ENCODE data around the gene SARNP.

The SARNP gene

DNA sequence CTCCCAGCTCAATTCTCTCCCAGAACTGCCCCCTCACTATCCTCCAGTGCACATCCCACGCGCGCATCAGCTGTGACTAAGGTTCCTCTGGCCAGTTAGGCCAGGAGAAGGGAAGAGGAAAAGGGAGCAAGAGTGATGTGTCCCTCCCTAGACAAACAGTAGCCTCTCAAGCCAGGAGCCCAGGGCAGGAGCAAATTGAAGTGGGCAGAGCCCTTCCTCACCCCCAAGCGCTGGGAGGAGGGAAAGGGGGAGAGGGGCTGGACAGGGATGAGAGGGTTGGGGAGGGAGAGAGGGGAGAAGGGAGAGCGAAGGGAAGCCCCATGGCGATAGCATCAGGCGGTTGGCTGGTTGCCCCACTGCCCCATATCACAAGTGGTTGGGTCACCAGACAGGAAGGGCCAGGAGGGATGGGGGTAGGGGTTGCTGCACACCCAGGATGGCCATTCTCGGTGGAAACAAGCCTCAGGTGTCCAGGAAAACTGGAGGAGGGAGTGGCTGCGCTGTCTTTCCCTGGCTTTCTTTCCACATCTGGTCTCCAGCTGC is 89.8 kb downstream of the SARNP start:
- in situ Hi-C loops (cut with MboI; ENCODE audit: low sequenced_read_pairs): no loop called here

DNA sequence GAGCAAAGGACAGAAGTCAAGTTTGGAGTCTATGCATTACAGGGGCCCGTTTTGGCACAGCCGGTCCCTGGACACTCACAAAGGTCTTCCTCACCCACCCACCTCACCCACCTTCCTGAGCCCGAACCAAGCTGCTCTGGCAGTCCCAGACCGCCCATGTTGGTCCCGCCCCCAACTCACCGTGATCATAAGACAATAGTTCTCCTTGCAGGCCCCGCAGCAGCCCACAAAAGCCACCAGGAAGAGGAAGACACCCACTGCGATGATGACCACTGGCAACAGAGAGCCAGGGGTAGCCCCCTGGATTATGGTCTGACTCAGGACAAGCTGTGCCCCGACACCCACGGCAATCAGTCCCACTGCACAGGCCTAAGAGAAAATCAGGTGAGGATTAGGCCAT is 90.6 kb downstream of the SARNP start:
- in situ Hi-C loops (cut with MboI; ENCODE audit: low sequenced_read_pairs): no loop called here

DNA sequence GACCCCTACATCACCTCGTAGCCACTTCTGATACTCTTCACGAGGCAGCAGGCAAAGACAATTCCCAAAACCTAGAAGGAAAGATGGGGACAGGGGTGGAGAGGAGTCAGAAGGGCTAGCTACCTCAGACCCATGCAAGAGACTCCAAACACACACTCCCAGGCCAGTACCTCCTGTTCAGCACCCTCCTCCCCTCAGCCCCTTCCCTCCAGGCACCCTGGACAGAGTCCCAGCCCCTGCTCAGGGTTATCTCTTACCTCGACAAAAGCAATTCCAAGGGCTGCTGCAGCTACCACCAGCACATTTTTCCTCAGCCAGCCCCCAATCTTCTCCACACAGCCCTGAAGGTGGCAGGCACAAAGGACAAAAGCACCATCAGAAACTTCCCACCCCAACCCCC is 92.0 kb downstream of the SARNP start:
- in situ Hi-C loops (cut with MboI; ENCODE audit: low sequenced_read_pairs): no loop called here

DNA sequence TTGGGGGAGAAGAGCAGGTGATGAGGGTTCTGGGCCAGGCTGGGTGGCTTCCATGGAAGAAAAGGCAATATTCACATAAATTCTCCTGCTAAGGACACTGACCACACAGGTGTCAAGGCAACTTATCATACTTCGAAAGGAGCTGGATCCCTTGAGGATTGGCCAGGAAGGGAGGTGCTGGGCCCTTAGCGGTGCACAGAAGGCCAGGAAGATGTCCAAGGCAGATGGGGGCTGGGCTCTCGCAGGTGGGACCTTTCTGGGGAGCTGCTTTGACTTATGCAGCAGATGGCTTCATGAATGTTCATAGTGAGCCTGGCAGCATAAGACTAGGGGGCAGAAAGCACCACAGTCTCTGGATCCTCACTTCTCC is 92.6 kb downstream of the SARNP start:
- in situ Hi-C loops (cut with MboI; ENCODE audit: low sequenced_read_pairs): no loop called here

DNA sequence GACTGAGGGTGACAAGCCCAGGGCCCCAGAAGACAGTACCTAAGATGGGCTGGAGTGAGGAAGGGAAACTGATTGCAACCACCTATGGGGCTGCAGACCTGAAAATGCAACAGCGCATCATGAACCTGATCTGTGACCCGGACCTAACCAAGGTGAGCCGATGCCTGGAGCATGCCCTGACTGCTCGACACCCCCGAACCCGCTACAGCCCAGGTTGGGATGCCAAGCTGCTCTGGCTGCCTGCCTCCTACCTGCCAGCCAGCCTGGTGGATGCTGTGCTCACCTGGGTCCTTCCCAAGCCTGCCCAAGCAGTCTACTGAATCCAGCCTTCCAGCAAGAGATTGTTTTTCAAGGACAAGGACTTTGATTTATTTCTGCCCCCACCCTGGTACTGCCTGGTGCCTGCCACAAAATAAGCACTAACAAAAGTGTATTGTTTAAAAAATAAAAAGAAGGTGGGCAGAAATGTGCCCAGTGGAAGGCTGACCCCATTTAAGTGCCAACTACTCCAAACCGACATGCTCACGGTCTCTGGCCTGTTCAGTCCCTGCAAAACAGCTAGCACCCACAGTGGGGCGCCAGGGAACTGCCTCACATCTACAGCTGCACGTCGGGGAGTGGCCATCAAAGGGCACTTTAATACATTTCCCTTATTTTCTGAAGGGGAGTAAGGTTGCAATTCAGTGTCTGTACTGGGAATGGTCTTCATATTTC is 93.1 kb downstream of the SARNP start:
- in situ Hi-C loops (cut with MboI; ENCODE audit: low sequenced_read_pairs): no loop called here

DNA sequence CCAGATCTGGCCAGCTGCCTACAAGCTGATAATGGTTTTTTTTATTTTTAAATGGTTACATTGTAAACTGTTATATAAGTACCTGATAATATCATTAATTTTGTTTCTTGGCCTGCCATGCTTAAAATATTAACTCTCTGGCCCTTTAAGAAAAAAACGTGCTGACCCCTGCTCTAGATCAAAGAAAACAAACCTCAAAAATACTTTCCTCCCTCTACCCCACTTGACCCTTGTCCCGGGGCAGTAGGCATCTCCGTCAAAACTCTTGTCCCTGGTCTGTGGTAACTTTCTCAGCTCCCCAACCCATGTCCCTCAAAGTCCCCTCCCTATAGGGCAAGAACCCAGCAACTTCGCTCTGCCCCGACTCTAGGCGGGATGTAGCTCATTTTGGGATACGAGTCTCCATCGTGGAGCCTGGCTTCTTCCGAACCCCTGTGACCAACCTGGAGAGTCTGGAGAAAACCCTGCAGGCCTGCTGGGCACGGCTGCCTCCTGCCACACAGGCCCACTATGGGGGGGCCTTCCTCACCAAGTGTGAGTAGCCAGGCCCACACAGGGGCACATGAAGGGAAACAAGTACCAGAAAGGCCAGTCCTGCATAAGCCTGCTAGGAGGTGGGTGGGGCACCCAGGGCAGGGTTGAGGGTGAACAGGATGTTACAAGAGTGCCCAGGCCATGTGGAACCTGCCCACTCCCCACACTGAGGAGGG is 93.9 kb downstream of the SARNP start:
- in situ Hi-C loops (cut with MboI; ENCODE audit: low sequenced_read_pairs): no loop called here

DNA sequence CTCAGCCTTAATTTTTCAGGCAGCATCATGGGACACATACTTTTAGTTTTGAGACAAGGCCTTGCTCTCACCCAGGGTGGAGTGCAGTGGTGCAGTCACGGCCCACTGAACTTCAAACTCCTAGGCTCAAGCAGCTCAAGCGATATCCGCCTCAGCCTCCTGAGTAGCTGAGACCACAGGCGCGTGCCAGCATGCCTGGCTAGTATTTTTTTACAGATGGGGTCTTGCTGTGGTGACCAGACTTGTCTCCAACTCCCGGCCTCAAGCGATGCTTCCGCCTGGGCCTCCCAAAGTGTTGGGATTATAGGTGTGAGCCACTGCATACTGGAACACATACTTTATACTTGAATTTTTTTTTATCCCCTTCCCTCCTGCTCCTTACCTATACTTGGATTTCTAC is 94.6 kb downstream of the SARNP start:
- in situ Hi-C loops (cut with MboI; ENCODE audit: low sequenced_read_pairs): no loop called here

DNA sequence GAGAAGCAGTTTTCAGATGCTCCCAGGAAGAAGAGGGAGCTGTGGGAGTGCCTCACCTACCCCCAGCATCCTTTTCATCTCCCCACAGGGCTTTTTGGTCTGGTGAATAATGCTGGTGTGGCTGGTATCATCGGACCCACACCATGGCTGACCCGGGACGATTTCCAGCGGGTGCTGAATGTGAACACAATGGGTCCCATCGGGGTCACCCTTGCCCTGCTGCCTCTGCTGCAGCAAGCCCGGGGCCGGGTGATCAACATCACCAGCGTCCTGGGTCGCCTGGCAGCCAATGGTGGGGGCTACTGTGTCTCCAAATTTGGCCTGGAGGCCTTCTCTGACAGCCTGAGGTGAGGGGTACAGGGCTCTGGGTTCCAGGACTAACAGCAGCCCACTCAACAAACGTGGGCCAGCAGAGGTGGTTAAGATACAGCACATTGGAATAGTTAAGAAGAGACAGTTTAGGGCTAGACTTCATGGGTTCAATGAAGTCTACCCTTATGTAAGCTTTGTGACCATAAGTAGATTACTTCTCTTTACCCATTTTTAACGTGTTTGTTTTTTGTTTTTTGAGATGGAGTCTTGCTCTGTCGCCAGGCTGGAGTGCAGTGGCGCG is 95.8 kb downstream of the SARNP start:
- in situ Hi-C loops (cut with MboI; ENCODE audit: low sequenced_read_pairs): no loop called here

DNA sequence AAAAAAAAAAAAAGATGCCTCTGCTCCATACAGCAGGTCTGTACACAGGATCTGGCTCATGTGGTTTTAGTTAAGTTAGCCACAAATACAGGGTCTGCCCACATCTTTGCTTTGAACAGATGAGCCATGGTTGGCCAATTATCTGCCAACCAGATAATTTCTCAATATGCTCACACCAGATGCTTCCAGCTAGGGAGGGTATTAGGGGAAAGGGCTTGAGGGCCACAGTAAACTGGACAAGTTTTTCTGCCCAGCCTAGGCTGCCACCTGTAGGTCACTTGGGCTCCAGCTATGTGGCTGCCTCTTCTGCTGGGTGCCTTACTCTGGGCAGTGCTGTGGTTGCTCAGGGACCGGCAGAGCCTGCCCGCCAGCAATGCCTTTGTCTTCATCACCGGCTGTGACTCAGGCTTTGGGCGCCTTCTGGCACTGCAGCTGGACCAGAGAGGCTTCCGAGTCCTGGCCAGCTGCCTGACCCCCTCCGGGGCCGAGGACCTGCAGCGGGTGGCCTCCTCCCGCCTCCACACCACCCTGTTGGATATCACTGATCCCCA is 96.6 kb downstream of the SARNP start:
- in situ Hi-C loops (cut with MboI; ENCODE audit: low sequenced_read_pairs): no loop called here

GRCh38 chr12:55720071-55720564 is 97.4 kb downstream of the SARNP start, which contains the start of gene RDH5:
Gene RDH5, plus strand, starts transcription at chr12:55720393. Its CDS starts 792 bp downstream, at chr12:55721185.
- in situ Hi-C loops (cut with MboI; ENCODE audit: low sequenced_read_pairs): no loop called here

DNA sequence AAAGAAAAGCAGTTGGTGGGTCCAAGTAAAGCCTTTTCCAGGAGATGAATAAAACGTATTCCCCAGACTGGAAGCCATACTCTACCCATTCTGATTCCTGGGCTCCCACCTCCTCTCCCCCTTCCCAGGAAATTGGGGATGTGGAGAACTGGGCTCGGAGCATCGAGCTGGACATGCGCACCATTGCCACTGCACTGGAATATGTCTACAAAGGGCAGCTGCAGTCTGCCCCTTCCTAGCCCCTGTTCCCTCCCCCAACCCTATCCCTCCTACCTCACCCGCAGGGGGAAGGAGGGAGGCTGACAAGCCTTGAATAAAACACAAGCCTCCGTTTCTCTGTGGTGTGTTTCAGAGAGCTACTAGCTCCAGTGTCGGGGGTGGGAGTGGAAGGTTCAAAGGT is 98.2 kb downstream of the SARNP start:
- in situ Hi-C loops (cut with MboI; ENCODE audit: low sequenced_read_pairs): no loop called here

DNA sequence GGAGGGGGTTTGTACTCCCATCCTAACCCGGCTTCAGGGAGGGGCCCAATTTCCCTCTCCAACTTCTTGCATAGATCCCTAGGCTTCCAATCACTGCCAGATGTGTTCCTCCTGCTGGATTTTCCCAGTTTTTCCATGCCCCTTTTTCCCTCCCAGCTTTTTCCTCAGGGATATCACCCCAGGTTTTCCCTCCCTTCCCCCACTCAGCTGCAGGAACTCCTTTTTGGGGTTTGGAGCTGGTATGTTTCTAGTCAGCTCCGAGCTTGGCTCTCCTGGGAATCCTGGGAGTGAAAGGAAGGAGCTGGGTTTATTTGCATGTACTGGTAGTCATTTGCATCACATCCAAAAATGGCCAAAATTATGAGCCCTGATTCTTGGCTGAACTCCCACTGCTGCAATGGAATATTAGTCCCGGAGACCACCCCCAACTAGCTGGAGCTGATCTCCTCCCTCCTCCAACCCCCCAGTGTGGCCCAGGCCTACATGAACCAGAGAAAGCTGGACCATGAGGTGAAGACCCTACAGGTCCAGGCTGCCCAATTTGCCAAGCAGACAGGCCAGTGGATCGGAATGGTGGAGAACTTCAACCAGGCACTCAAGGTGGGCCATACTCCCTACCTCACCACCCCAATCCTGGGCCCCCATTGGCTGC is 98.8 kb downstream of the SARNP start:
- in situ Hi-C loops (cut with MboI; ENCODE audit: low sequenced_read_pairs): no loop called here

GRCh38 chr12:55718015-55718414 is 99.5 kb downstream of the SARNP start:
- in situ Hi-C loops (cut with MboI; ENCODE audit: low sequenced_read_pairs): no loop called here

- in situ Hi-C loops (cut with MboI; ENCODE audit: low sequenced_read_pairs): no loop called here
These were observed 100.2 kb downstream of the SARNP start for GRCh38 chr12:55717011-55718007.

DNA sequence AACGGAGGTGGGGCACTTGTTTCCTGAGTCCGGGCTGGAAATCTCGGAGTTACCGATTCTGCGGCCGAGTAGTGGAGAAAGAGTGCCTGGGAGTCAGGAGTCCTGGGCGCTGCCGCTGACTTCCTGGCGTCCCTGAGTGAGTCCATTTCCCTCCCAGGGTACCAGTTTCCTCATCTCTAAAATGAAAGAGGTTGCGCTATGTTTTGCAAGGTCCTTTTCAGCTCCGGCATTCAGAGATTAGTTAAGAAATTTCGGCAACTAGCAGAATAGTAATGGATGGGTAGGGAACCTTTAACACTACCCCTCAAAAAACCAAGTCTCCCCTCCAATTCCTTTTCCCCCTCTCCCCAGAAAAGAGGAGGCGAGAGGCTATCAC is 101.0 kb downstream of the SARNP start:
- in situ Hi-C loops (cut with MboI; ENCODE audit: low sequenced_read_pairs): no loop called here

- in situ Hi-C loops (cut with MboI; ENCODE audit: low sequenced_read_pairs): no loop called here
These were observed 101.5 kb downstream of the SARNP start, which contains the start of gene BLOC1S1 for GRCh38 chr12:55715833-55716581. Gene BLOC1S1, plus strand, starts transcription at chr12:55716046. Its CDS starts 6 bp downstream, at chr12:55716052.

DNA sequence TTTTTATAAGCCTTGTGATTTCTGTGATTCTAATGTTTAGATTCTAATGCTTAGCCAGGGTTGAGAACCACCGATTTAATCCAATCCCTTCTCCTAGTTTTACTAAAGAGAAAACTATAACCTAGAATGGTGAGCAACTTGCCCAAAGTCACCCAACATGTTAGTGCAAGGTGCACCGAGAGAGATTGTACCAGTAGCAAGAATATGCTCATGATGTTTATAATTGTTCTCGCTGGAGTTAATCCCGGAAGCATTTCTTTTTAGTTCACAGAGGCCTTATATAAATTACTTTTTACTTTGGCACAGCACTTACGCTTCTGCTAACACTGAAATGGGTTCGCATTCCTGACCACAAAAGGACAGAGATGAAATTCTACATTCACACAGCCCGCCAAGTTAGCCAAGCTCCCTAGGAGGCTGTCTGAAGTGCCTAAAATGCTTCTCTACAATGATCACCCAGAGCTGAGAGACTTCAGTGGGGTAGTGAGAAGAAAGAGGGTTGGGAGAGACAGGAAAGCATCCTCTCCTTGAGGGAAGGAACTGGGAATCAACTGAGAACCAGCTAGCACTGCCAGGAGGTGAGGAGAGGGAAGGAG is 102.3 kb downstream of the SARNP start:
- in situ Hi-C loops (cut with MboI; ENCODE audit: low sequenced_read_pairs): no loop called here

DNA sequence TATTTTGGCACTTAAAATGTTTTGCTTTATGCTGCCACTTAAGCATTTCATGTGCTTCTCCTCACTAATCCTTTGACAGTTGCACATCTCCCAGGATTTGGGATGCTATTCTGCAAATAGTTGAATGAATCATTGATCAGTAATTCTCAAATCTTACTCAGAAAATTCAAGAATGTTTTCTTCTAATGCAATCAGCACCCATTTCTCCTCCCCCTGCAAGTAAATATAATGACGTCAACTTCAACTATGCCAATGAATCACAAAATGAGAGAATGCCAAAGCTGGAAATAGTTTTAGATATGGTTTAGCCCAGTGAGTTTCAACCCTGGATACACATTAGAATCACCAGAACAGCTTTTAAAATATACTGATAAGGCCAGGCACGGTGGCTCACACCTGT is 103.8 kb downstream of the SARNP start:
- in situ Hi-C loops (cut with MboI; ENCODE audit: low sequenced_read_pairs): no loop called here

All from HL-60/S4 (cell line).